ENCODE measurements around the gene OR4C46.
"Not testable (repeated sequence)": the region's sequence is repeated elsewhere in the genome, so short reads cannot be mapped to it uniquely, and the experiment has no call there.

The OR4C46 gene

GRCh38 chr11:54603898-54604297 lies at the start of gene OR4C46:
Gene OR4C46, minus strand, starts transcription at chr11:54603998. Its CDS starts 0 bp downstream, at chr11:54603998.
- no peak for DNase-seq

DNA sequence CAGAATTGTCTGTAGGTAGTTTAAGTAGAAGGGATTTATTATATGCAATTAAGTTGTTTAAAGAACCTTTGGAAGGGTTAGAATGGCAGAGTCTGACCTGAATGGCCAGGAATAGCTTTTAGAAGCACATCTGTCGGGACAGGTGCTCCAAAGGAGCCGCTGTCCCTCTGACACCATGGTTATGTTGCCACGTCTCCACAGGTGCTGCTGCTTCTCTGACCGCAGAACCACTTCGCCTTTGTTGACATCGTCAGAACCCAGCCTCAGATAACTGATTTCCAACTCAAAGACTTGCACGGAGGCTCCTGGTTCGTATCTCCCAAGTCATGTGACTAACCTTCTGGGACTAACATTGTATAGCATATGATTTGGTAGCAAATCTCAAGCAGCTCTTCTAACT lies 41.8 kb upstream of the OR4C46 start:
- DNase-seq: not testable (repeated sequence)

DNA sequence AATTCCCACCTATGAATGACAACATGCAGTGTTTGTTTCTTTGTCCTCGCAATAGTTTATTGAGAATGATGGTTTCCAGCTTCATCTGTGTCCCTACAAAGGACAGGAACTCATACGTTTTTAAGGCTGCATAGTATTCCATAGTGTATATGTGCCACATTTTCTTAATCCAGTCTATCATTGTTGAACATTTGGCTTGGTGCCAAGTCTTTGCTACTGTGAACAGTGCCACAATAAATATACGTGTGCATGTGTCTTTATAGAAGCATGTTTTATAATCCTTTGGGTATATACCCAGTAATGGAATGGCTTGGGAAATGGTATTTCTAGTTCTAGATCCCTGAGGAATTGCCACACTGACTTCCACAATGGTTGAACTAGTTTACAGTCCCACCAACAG lies 42.4 kb downstream of the OR4C46 start:
- DNase-seq: not testable (repeated sequence)

GRCh38 chr11:54558919-54559318 lies 44.9 kb downstream of the OR4C46 start:
- no peak for DNase-seq

DNA sequence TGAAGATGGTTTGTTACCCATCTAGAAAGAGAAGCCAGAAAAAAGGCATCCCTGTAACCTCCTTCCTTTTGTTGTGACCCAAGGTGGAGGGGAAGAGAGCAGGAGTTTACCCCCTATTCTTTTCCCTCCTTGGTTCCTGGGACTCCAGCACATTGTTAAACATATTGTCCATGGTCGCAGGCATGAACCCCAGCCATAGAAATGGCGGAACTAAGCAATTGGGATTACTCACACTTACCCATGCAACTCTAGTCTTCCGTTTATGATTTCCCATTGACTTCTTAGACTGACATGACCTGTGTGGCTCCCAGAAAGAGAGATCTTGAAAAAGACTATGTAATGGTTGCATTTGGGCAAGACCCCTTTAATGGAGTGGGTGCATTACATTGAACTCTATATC lies 45.4 kb downstream of the OR4C46 start:
- DNase-seq: no peak

Data from inflammatory macrophage treated with lipopolysaccharide for 4 hours (primary cell).